Keratinocyte (primary cell): ENCODE data around the gene C20orf144.

ENCODE experiments used
- EZH2 ChIP-seq: IDR thresholded peaks from one replicate; pipeline ENCODE4 v1.6.1; 2012; ENCODE audit warnings: inconsistent platforms, mild to moderate bottlenecking, low read length, moderate library complexity
- TF ChIP-seq, protein P1 (sequence below), 3 experiments: IDR thresholded peaks in 1 of 3; conservative IDR thresholded peaks in 1 of 3; optimal IDR thresholded peaks in 1 of 3; 2 replicates in 2 of 3; 3 replicates in 1 of 3; pipeline versions ENCODE3 to v1.5.1; 2011; ENCODE audit warnings: low read length in 3 of 3, mild to moderate bottlenecking in 3 of 3, moderate library complexity in 2 of 3, control low read depth in 1 of 3, inconsistent platforms in 1 of 3; ENCODE audit not compliant: insufficient read depth in 2 of 3; ENCODE audit errors: extremely low read depth in 1 of 3

DNA sequence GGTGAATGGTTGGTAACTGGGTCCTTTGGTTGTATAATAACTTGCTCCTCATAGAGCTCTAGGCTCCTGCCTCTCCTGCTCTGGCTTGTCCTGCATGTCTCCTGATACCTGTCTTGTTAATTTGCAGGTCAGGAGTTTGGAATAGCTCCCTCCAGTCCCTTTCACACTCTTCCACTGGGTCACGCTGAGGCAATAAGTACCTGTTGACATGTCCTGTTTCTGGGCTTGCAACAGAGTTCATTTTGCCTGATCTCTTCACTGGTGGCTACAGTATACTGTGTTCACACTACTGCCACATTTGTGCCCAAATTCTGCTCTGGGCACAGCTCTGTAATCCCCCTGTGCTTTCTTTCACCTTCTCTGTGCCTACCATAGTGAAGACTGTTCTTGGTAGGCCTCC lies 25.4 kb upstream of the C20orf144 start:
- TF ChIP-seq, protein P1, sequence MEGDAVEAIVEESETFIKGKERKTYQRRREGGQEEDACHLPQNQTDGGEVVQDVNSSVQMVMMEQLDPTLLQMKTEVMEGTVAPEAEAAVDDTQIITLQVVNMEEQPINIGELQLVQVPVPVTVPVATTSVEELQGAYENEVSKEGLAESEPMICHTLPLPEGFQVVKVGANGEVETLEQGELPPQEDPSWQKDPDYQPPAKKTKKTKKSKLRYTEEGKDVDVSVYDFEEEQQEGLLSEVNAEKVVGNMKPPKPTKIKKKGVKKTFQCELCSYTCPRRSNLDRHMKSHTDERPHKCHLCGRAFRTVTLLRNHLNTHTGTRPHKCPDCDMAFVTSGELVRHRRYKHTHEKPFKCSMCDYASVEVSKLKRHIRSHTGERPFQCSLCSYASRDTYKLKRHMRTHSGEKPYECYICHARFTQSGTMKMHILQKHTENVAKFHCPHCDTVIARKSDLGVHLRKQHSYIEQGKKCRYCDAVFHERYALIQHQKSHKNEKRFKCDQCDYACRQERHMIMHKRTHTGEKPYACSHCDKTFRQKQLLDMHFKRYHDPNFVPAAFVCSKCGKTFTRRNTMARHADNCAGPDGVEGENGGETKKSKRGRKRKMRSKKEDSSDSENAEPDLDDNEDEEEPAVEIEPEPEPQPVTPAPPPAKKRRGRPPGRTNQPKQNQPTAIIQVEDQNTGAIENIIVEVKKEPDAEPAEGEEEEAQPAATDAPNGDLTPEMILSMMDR (optimal IDR thresholded peaks at IDR 0.05 in 1 of 3, IDR thresholded peaks at IDR 0.05 in 1 of 3, conservative IDR thresholded peaks at IDR 0.05 in 1 of 3; ENCODE audit: extremely low read depth in 1 of 3, insufficient read depth in 2 of 3, low read length in 3 of 3): no peak
- TF ChIP-seq EZH2: no peak
